Lung (tissue), 12 donors: Measurements from ENCODE around the gene XXYLT1. TPM values are rescaled to one million over a fixed set of nuclear protein-coding genes. Genes with fewer than 3 reads are reported as not detected.

Source experiments
- ATAC-seq: fragments of 200-7000 bp; cut with Tn5 transposase; one replicate; pipeline ENCODE4 v1.9.1; 2020; ENCODE audit warnings: moderate number of reproducible peaks; ENCODE audit not compliant: insufficient read depth, low FRiP score
- DNase-seq, 3 donors: peaks; one replicate each; pipeline ENCODE4 v3.0.0-alpha.2; 2013 to 2017
- H3K27ac ChIP-seq, 2 donors: one replicate each; pipeline ENCODE4 v1.5.1; 2013; ENCODE audit warnings: mild to moderate bottlenecking in 2 of 2, moderate library complexity in 2 of 2, control low read depth in 1 of 2, inconsistent platforms in 1 of 2, low read depth in 1 of 2, low read length in 1 of 2
- H3K27me3 ChIP-seq, 3 donors: one replicate each; pipeline ENCODE4 v1.5.1; 2013; ENCODE audit warnings: low read length in 2 of 3; ENCODE audit not compliant: control insufficient read depth in 3 of 3, insufficient read depth in 3 of 3
- H3K36me3 ChIP-seq, 4 donors: one replicate each; pipeline ENCODE4 v1.5.1; 2013; ENCODE audit warnings: low read length in 4 of 4, mild to moderate bottlenecking in 1 of 4, moderate library complexity in 1 of 4; ENCODE audit not compliant: control insufficient read depth in 4 of 4, insufficient read depth in 4 of 4
- H3K4me1 ChIP-seq, 5 donors: one replicate each; pipeline ENCODE4 v1.5.1; 2013; ENCODE audit warnings: low read length in 5 of 5, mild to moderate bottlenecking in 2 of 5, moderate library complexity in 1 of 5; ENCODE audit not compliant: control insufficient read depth in 5 of 5, insufficient read depth in 5 of 5
- H3K4me3 ChIP-seq: one replicate; pipeline ENCODE4 v1.5.1; 2013; ENCODE audit warnings: mild to moderate bottlenecking, control low read depth, moderate library complexity
- H3K9ac ChIP-seq, 2 donors: one replicate each; pipeline ENCODE4 v1.5.1; 2013; ENCODE audit warnings: low read length in 2 of 2, control low read depth in 1 of 2; ENCODE audit not compliant: insufficient read depth in 1 of 2
- H3K9me3 ChIP-seq, 4 donors: one replicate each; pipeline ENCODE4 v1.5.1; 2013; ENCODE audit warnings: low read length in 3 of 4, mild to moderate bottlenecking in 1 of 4, moderate library complexity in 1 of 4; ENCODE audit not compliant: control insufficient read depth in 4 of 4, insufficient read depth in 3 of 4
- CTCF ChIP-seq: IDR thresholded peaks from 2 replicates; pipeline ENCODE4 v1.5.1; 2012; ENCODE audit warnings: mild to moderate bottlenecking; ENCODE audit errors: control extremely low read depth, extremely low read depth
- WGBS, 2 donors: extraction: QIAGEN DNeasy Blood & Tissue Kit; methylation state at CpG; one replicate each; pipeline ENCODE4 v1.1.7; 2013; 5-methylcytosine and 5-hydroxymethylcytosine counted together
- polyA plus RNA-seq, 2 donors: library from polyadenylated mRNA; stranded (reverse); fragments of 200-250 nt; gene quantifications; one replicate each; pipeline ENCODE4 v1.2.1, GENCODE V29; 2013
- total RNA-seq, 2 donors: library from RNA; depleted of rRNA in 1 of 2; stranded (reverse); fragments of >200 nt in 1 of 2; gene quantifications; one replicate each; pipeline ENCODE4 v1.2.1, GENCODE V29; 2014 to 2021
- donor health status: control.
- donor health status: control.
- donor health status: Bipolar disorder and iron deficiency.
- donor health status: healthy.
- donor health status: DM: yes; HTN: yes; CAD: no.

Gene XXYLT1
- total and polyA plus RNA-seq, 4 donors, result 4.7 to 15.4 (median 11.4) TPM

GRCh38 chr3:195265363-195265976, 5.5 kb downstream of the XXYLT1 start:
- H3K9me3 ChIP-seq, result no peaks in the 10 kb centered on the region
- H3K36me3 ChIP-seq, result peaks cover 0 to 4% (median 0%) of the 10 kb centered on the region in 4 donors
- H3K9ac ChIP-seq, result no peak overlapping the region
- no peaks in the 10 kb centered on the region for H3K27me3 ChIP-seq
- no peak overlapping the region for H3K27ac ChIP-seq
- WGBS, 2 donors, result 95 to 96% methylated on average over 13 of the region's 13 CpGs
- H3K4me1 ChIP-seq, result peaks cover 0 to 19% (median 4%) of the 10 kb centered on the region in 5 donors
- no peak for DNase-seq
- no peak for TF ChIP-seq CTCF
- no peak overlapping the region for H3K4me3 ChIP-seq
- ATAC-seq, result no peak

- no peak overlapping the region for H3K9ac ChIP-seq
- WGBS, 2 donors, result 88 to 91% methylated on average over 10 of the region's 10 CpGs
- no peak for TF ChIP-seq CTCF
- H3K9me3 ChIP-seq, result no peaks in the 10 kb centered on the region
- peaks cover 0 to 4% (median 0%) of the 10 kb centered on the region in 4 donors for H3K36me3 ChIP-seq
- H3K4me1 ChIP-seq, result peaks cover 0 to 14% (median 4%) of the 10 kb centered on the region in 5 donors
- no peak for DNase-seq
- H3K27ac ChIP-seq, result no peak overlapping the region
- no peaks in the 10 kb centered on the region for H3K27me3 ChIP-seq
- H3K4me3 ChIP-seq, result no peak overlapping the region
- no peak for ATAC-seq
Observed at GRCh38 chr3:195263925-195264600, 6.9 kb downstream of the XXYLT1 start.

- Histone ChIP-seq H3K27ac (peak overlapping the region in 1 of 2 donors; percentile 49), H3K9ac (no peak overlapping the region), H3K4me3 (no peak overlapping the region), H3K4me1 (peaks cover 0 to 21% (median 9%) of the 10 kb centered on the region in 5 donors), H3K9me3 (no peaks in the 10 kb centered on the region), H3K27me3 (no peaks in the 10 kb centered on the region), H3K36me3 (peaks cover 0 to 4% (median 0%) of the 10 kb centered on the region in 4 donors)
- no peak for ATAC-seq
- 59 to 61% methylated on average over 11 of the region's 11 CpGs for WGBS, 2 donors
- no peak for DNase-seq
- no peak for TF ChIP-seq CTCF
Observed at GRCh38 chr3:195263193-195263924, 7.6 kb downstream of the XXYLT1 start.
